ENCODE results near the gene TRIM3. TPM values are rescaled to one million over a fixed set of nuclear protein-coding genes. Genes with fewer than 3 reads are reported as not detected.
A peak's percentile ranks its signal among the peaks of the same experiment; 100 is the strongest.

TRIM3 gene
- total RNA-seq, 6 donors from 2014 or later, result 21.4 to 63.9 (median 28.7) TPM

DNA sequence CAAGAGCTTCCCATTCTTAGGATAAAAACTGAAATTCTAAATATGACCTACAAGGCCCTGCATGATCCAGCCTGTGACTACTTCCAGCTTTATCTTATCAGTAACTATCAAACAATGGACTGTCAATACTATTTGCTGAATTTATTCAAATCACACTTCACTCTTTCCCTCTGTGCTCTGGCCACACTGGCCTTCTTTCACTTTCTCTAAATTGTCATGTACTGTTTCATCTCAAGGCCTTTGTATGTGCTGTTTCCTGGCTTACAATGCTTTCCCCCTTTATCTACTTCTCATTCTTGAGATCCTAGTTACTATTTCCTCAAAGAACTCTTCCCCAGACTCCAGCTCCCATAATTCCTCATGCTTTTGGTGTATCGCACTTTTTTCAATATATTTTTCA lies 13.2 kb upstream of the TRIM3 start:
- ATAC-seq (ENCODE audit: low FRiP score in 2 of 2) (no peak), DNase-seq (no peak)
- Histone ChIP-seq H3K4me1 (peaks cover 10 to 20% (median 12%) of the 10 kb centered on the region in 4 donors), H3K4me3 (no peak overlapping the region), H3K9me3 (no peaks in the 10 kb centered on the region), H3K27me3 (no peaks in the 10 kb centered on the region), H3K36me3 (peaks cover 5 to 76% (median 20%) of the 10 kb centered on the region in 4 donors), H3K27ac (no peak overlapping the region)
- TF ChIP-seq POLR2AphosphoS5 (IDR thresholded peaks at IDR 0.05) (no peak), EP300 (IDR thresholded peaks at IDR 0.05) (no peak), POLR2A (IDR thresholded peaks at IDR 0.05) (no peak)
- TF ChIP-seq, protein P1, sequence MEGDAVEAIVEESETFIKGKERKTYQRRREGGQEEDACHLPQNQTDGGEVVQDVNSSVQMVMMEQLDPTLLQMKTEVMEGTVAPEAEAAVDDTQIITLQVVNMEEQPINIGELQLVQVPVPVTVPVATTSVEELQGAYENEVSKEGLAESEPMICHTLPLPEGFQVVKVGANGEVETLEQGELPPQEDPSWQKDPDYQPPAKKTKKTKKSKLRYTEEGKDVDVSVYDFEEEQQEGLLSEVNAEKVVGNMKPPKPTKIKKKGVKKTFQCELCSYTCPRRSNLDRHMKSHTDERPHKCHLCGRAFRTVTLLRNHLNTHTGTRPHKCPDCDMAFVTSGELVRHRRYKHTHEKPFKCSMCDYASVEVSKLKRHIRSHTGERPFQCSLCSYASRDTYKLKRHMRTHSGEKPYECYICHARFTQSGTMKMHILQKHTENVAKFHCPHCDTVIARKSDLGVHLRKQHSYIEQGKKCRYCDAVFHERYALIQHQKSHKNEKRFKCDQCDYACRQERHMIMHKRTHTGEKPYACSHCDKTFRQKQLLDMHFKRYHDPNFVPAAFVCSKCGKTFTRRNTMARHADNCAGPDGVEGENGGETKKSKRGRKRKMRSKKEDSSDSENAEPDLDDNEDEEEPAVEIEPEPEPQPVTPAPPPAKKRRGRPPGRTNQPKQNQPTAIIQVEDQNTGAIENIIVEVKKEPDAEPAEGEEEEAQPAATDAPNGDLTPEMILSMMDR (IDR thresholded peaks at IDR 0.05), result no peak
- 75 to 91% methylated on average over 1 of the region's 1 CpG for WGBS, 2 donors

DNA sequence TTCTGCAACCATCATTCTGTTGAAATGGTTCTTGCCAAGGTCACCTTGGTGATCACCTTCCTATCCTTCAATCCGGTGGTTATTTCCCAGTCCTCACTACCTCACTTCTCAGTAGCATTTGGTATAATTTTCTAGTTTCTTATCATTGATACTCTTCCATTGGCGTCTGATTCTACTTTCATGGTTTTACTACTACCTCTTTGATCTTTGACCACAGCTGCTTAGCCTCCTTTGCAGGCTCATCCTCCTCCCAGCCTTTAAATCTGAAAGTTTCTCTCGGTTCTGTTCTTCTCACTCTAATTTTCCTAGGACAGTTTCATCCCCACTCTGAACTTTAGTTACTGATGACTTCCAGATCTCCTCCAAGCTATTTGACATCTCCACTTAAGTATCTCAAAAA lies 12.5 kb upstream of the TRIM3 start:
- H3K36me3 ChIP-seq, result peaks cover 5 to 70% (median 17%) of the 10 kb centered on the region in 4 donors
- no peaks in the 10 kb centered on the region for H3K27me3 ChIP-seq
- H3K4me1 ChIP-seq, result peaks cover 12 to 22% (median 14%) of the 10 kb centered on the region in 4 donors
- H3K27ac ChIP-seq, result no peak overlapping the region
- TF ChIP-seq, protein P1 (IDR thresholded peaks at IDR 0.05), result no peak
- TF ChIP-seq EP300 (IDR thresholded peaks at IDR 0.05) (no peak), POLR2AphosphoS5 (IDR thresholded peaks at IDR 0.05) (no peak), POLR2A (IDR thresholded peaks at IDR 0.05) (no peak)
- WGBS, 2 donors, result 87 to 94% methylated on average over 3 of the region's 3 CpGs
- ATAC-seq (ENCODE audit: low FRiP score in 2 of 2) (no peak), DNase-seq (no peak)
- no peaks in the 10 kb centered on the region for H3K9me3 ChIP-seq
- H3K4me3 ChIP-seq, result no peak overlapping the region

DNA sequence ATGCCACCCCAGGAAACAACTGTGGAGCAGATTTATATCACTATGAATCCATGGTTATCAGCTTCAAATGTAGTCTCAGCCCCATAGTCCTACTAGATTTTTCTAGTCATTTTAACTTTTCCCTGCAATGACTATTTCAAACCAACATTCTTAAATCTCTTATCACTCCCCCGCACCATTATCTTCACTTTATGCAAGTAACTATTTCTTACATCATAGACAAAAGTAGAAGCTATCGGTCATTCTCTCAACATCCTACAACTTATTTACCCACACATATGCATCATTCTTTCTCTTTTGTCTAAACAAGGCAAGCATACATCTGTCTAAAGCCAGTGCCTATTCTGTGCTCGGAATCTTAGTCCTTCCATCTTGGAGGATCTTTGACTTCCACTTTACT lies 11.9 kb upstream of the TRIM3 start:
- H3K36me3 ChIP-seq, result peaks cover 5 to 70% (median 15%) of the 10 kb centered on the region in 4 donors
- no peak for DNase-seq
- ATAC-seq (ENCODE audit: low FRiP score in 2 of 2), result no peak
- H3K27ac ChIP-seq, result no peak overlapping the region
- no peak overlapping the region for H3K4me3 ChIP-seq
- H3K27me3 ChIP-seq, result no peaks in the 10 kb centered on the region
- TF ChIP-seq POLR2A (IDR thresholded peaks at IDR 0.05), result no peak
- TF ChIP-seq EP300 (IDR thresholded peaks at IDR 0.05), result no peak
- TF ChIP-seq POLR2AphosphoS5 (IDR thresholded peaks at IDR 0.05), result no peak
- TF ChIP-seq, protein P1 (IDR thresholded peaks at IDR 0.05), result no peak
- H3K4me1 ChIP-seq, result peaks cover 13 to 24% (median 16%) of the 10 kb centered on the region in 4 donors
- H3K9me3 ChIP-seq, result no peaks in the 10 kb centered on the region
- WGBS, 2 donors, result 83 to 97% methylated on average over 3 of the region's 3 CpGs

DNA sequence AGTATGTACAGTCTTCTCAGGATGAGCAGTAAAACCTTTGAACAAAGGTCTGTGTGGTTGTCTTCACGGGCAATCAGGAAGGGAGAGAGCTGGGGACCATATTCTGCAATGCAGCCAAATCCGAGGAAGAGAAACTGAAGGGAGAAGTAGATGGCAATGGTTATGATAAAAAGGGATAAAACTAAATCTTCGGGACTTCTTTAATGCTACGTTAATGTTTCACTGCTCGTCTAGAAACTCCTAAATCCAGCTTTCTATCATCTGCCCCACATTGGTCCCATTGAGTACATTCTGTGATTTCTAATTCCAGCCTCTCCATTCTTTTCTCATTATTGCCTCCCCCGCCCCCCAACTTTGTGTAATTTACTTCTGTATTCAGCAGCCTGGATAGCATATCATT lies 9.3 kb upstream of the TRIM3 start:
- ATAC-seq (ENCODE audit: low FRiP score in 2 of 2) (no peak), DNase-seq (no peak)
- no peak overlapping the region for H3K4me3 ChIP-seq
- peaks cover 5 to 72% (median 23%) of the 10 kb centered on the region in 4 donors for H3K36me3 ChIP-seq
- H3K27me3 ChIP-seq, result no peaks in the 10 kb centered on the region
- no peaks in the 10 kb centered on the region for H3K9me3 ChIP-seq
- peaks cover 24 to 41% (median 27%) of the 10 kb centered on the region in 4 donors for H3K4me1 ChIP-seq
- TF ChIP-seq, protein P1 (IDR thresholded peaks at IDR 0.05), result no peak
- TF ChIP-seq POLR2A (IDR thresholded peaks at IDR 0.05), result no peak
- TF ChIP-seq EP300 (IDR thresholded peaks at IDR 0.05), result no peak
- no peak for TF ChIP-seq POLR2AphosphoS5 (IDR thresholded peaks at IDR 0.05)
- 91 to 94% methylated on average over 6 of the region's 6 CpGs for WGBS, 2 donors
- H3K27ac ChIP-seq, result peak overlapping the region in 2 of 4 donors; percentile 93 to 94

DNA sequence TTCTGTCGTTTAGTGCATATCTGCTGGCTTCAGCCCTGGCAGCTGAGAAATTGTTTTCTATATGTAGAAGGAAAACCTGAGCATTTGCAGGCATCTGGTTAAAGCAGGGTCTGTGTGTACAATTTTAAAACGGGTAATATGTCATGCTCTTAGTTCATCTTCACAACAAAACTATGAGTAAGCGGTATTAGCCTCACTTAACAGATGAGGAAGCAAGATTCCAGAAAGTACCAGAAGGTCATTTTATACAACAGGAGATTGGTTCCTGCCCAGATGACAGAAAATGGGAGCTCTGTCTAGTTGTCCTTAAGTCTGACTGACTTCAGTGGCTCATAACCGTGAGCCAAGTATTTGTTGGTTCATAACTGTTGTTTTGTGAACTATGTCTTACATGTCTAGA lies 8.7 kb upstream of the TRIM3 start:
- Histone ChIP-seq H3K4me1 (peaks cover 24 to 41% (median 27%) of the 10 kb centered on the region in 4 donors), H3K4me3 (peak overlapping the region in 3 of 4 donors; percentile 75 to 82 (median 76)), H3K27me3 (no peaks in the 10 kb centered on the region), H3K9me3 (no peaks in the 10 kb centered on the region), H3K36me3 (peaks cover 5 to 72% (median 27%) of the 10 kb centered on the region in 4 donors), H3K27ac (peak overlapping the region; percentile 89 to 95 (median 94))
- no peak for DNase-seq
- WGBS, 2 donors, result 77 to 79% methylated on average over 4 of the region's 4 CpGs
- no peak for ATAC-seq (ENCODE audit: low FRiP score in 2 of 2)
- no peak for TF ChIP-seq POLR2A (IDR thresholded peaks at IDR 0.05)
- no peak for TF ChIP-seq EP300 (IDR thresholded peaks at IDR 0.05)
- TF ChIP-seq POLR2AphosphoS5 (IDR thresholded peaks at IDR 0.05), result no peak
- TF ChIP-seq, protein P1 (IDR thresholded peaks at IDR 0.05), result no peak
